ENCODE data around the gene RHOBTB3.

- no peak for TF ChIP-seq CTCF (IDR thresholded peaks at IDR 0.05; ENCODE audit: low read depth, low read length)
- no peak for TF ChIP-seq MYC (IDR thresholded peaks at IDR 0.05; ENCODE audit: low read depth, low read length)
- TF ChIP-seq MAX (IDR thresholded peaks at IDR 0.05; ENCODE audit: low read depth, low read length), result no peak
These were observed 17.0 kb downstream of the RHOBTB3 start for GRCh38 chr5:95748133-95748532.

Data from NB4 (cell line).